Left renal pelvis (tissue), 4 donors: ENCODE results near the gene TTC36. TPM values are rescaled to one million over a fixed set of nuclear protein-coding genes. Genes with fewer than 3 reads are reported as not detected.
"Not testable (repeated sequence)": the region's sequence is repeated elsewhere in the genome, so short reads cannot be mapped to it uniquely, and the experiment has no call there.

ENCODE experiments used
- DNase-seq, 4 donors: peaks; one replicate each; pipeline ENCODE4 v3.0.0-alpha.2; 2013; ENCODE audit warnings: low read depth in 4 of 4, low spot score in 3 of 4
- polyA plus RNA-seq, 4 donors: library from polyadenylated mRNA; unstranded; fragments of 120-200 nt; gene quantifications; one replicate each; pipeline ENCODE4 v1.2.1, GENCODE V29; 2013; ENCODE audit not compliant: insufficient read length in 4 of 4

The TTC36 gene
- polyA plus RNA-seq, 4 donors, result 0.36 to 2.3 (median 0.92) TPM

DNA sequence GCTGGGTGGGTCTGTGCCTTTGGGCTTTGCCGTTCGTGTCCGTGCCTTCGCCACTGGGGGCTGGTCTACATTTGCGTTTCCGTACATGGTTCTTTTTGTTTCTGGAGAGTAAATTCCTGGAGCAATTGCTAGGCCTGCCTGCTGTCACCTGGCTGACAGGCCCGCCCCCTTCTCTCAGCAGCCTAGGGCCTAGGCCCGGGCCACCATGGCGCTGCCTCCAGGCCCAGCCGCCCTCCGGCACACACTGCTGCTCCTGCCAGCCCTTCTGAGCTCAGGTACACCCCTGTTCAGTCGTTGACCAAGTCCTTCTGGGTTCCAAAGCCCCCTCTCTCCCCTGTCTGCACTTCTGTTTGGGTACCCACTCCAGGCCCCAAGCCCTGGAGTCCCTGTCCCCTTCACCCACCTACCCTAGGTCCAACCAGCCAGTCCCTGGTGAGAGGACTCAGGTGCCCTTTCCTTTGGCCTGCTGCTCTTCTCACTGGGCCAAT lies 4.4 kb downstream of the TTC36 start:
- DNase-seq, result no peak

DNA sequence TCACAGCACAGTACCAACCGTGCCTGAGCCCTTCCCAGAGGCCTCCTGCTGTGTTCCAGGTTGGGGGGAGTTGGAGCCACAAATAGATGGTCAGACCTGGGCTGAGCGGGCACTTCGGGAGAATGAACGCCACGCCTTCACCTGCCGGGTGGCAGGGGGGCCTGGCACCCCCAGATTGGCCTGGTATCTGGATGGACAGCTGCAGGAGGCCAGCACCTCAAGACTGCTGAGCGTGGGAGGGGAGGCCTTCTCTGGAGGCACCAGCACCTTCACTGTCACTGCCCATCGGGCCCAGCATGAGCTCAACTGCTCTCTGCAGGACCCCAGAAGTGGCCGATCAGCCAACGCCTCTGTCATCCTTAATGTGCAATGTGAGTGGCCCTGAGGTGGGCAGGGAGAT lies 4.8 kb downstream of the TTC36 start:
- no peak for DNase-seq

DNA sequence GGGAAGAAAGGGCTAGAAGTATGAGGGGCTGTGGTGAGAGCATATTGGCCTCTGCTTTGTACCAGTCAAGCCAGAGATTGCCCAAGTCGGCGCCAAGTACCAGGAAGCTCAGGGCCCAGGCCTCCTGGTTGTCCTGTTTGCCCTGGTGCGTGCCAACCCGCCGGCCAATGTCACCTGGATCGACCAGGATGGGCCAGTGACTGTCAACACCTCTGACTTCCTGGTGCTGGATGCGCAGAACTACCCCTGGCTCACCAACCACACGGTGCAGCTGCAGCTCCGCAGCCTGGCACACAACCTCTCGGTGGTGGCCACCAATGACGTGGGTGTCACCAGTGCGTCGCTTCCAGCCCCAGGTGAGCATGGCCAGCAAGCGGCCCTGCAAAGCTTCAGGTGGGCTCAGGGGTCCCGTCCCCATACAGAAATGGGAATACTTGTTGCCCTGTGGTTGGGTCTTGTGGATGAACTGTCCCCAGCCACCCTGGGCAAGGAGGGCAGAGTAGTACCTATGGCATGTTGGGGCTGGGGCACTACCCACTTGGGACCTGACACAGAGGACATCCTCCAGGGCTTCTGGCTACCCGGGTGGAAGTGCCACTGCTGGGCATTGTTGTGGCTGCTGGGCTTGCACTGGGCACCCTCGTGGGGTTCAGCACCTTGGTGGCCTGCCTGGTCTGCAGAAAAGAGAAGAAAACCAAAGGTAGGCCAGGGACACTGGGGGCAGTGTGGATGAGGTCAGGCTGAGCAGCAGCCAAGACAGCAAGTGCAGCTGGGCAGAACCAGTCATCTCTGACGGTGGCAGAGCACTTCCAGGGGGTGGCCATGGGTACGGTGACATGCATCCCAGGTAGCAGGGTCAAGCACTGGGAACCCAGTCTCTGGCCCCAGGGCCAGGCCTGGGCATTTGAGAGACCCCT lies 5.8 kb downstream of the TTC36 start:
- DNase-seq, result no peak

DNA sequence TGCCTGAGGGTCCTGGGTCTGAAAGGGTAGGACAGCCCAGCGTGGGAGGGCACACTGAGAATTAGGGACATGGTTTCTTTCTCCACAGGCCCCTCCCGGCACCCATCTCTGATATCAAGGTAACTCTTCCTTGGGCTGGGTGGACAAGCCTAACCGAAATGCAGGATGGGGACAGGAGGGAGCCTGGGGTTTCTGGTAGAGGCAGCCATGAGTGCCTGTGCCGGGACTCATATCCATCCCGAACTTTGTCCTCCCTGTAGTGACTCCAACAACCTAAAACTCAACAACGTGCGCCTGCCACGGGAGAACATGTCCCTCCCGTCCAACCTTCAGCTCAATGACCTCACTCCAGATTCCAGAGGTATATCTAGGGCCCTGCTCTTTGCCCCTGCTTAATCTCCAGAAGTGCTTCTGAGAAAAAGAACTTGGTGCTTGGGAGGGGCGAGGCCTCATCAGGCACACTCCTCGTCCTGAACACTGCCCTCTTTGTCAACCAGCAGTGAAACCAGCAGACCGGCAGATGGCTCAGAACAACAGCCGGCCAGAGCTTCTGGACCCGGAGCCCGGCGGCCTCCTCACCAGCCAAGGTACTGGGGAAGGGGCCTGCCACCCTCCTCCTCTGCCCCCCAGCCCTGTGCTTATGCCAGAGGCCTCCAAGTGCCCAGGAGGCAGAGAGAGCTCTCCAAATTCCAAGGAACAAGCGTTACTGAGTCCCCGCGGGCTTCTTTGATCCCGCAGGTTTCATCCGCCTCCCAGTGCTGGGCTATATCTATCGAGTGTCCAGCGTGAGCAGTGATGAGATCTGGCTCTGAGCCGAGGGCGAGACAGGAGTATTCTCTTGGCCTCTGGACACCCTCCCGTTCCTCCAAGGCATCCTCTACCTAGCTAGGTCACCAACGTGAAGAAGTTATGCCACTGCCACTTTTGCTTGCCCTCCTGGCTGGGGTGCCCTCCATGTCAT lies 6.8 kb downstream of the TTC36 start:
- DNase-seq, result no peak

DNA sequence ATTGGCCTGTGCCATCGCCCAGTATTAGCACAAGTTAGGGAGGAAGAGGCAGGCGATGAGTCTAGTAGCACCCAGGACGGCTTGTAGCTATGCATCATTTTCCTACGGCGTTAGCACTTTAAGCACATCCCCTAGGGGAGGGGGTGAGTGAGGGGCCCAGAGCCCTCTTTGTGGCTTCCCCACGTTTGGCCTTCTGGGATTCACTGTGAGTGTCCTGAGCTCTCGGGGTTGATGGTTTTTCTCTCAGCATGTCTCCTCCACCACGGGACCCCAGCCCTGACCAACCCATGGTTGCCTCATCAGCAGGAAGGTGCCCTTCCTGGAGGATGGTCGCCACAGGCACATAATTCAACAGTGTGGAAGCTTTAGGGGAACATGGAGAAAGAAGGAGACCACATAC lies 8.0 kb downstream of the TTC36 start:
- no peak for DNase-seq

DNA sequence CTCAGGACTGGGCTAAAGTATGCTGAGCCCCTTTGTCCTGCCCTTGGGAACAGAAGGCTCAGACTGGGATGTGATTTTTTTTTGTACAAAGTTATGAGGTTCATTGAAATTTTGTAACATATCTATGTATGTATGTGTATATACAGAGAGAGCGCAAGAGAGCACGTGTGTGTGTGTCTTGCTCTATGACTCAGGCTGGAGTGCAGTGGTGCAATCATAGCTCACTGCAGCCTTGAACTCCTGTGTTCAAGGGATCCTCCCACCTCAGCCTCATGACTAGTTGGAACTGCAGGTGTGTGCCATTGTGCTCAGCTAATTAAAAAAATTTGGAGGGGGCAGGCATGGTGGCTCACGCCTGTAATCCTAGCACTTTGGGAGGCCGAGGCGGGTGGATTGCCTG lies 9.5 kb downstream of the TTC36 start:
- no peak for DNase-seq

DNA sequence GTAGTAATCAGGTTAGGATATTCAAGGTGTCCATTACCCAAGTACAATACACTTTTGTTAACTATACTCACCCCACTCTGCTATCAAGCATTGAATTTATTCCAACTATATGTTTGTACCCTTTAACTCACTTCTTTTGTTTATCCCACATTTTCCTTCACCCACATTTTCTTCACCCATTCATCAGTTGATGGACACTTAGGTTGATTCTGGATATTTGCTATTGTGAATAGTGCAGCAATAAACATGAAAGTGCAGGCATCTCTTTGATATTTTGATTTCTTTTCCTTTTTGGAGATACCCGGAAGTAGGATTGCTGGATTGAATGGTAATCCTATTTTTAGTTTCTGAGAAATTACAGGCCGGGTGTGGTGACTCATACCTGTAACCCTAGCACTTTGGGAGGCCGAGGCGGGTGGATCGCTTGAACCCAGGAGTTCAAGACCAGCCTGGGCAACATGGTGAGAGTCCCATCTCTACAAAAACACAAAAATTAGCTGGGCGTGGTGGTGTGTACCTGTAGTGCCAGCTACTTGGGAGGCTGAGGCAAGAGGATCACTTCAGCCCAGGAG lies 10.2 kb downstream of the TTC36 start:
- no peak for DNase-seq

DNA sequence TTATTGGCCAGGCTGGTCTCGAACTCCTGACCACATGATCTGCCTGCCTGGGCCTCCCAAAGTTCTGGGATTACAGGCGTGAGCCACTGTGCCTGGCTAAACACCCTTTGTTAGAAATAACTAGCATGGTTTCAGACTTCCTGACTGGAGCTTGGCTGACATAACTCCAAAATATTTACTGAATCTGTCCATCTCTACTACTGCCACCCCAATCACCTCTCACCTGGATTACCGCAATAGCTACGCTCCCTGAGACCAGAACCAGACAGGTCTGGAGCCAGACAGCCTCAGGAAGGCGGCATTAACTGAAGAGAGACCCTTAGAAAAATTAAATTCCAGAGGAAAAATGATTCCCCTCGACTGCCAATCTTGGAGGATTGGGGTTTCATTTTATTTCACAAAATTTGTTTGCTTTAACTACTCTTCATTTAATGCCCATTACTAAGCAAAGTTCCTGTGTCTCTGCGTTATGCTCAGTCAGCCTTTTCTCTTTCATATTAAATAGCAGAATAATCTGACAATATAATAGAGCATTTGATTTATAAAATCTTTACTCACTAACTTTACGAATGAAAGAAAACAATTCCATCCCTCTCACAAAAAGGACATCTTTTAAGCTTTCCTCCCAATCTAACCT lies 16.9 kb downstream of the TTC36 start:
- DNase-seq, result no peak

DNA sequence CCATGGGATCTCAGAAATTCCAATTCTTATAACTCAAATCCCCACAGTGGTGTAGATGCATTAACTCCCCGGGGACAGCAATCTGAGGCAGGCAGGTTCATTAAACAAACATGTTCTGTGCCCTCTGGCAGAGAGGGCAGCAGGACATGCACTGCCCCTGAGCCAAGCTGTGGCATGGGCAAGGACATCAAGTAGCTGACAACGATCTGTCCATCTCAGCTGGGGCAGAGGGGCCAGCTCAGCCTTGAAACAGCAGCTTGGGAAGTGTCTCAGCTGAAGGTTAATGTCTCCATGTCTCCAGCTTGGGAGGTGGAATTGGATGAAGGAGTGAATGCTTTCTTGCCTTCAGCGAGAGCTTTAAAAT lies 17.4 kb downstream of the TTC36 start:
- DNase-seq, result no peak

DNA sequence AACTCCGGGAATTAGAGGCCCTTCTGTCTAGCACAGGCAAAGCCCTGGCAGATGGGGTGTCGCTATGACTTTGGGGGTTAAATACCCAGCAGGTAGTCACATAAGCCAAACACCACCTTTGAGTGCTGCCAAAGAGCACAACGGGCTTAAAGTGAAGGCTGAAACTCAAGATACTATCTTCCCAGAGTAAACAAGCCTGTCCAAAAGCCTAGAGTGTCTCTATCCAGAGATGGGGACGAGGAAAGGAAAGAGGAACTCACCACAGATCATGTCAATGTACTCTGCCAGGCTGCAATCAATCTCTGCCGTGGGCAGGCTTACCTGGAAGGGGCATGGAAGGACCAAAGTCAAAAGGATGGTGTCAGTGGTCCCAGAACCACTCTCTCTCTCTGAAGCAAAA lies 18.3 kb downstream of the TTC36 start:
- DNase-seq, result no peak

DNA sequence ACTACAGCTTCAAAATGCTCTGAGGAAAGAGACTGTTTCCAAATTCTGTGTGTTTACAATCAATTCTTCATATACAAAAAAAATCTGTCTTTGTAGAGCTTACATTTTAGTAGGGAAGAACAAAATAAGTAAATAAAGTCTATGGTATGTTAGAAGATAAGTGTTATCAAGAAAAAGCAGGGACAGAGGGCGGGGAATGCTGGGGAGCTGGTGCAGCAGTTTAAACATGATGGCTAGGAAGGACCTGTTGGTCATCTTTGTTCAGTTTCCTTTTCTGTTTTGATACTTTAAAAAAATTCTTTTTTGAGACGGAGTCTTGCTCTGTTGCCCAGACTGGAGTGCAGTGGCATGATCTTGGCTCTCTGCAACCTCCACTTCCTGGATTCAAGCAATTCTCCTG lies 19.9 kb downstream of the TTC36 start:
- DNase-seq, result no peak

DNA sequence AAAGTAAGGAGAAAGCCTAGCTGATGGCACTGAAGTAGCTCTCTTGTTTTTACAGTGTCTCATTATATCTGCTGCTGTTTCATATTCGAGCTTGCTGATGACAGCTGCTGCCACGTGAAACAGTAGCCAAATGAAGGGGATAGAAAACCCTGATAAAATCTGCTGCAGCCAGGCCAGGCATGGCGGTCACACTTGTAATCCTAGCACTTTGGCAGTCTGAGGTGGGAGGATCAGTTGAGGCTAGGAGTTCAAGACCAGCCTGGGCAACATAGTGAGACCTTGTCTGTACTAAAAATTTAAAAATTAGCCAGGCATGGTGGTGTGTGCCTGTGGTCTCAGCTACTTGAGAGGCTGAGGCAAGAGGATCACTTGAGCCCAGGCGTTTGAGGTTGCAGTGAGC lies 25.1 kb downstream of the TTC36 start:
- no peak for DNase-seq

DNA sequence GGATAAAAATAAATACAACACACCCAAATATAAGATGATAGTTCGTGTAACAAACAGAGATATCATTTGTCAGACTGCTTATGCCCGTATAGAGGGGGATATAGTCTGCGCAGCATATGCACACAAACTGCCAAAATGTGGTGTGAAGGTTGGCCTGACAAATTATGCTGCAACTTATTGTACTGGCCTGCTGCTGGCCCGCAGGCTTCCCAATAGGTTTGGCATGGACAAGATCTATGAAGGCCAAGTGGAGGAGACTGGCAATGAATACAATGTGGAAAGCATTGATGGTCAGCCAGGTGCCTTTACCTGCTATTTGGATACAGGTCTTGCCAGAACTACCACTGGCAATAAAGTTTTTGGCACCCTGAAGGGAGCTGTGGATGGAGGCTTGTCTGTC lies 33.5 kb downstream of the TTC36 start:
- DNase-seq, result no peak

DNA sequence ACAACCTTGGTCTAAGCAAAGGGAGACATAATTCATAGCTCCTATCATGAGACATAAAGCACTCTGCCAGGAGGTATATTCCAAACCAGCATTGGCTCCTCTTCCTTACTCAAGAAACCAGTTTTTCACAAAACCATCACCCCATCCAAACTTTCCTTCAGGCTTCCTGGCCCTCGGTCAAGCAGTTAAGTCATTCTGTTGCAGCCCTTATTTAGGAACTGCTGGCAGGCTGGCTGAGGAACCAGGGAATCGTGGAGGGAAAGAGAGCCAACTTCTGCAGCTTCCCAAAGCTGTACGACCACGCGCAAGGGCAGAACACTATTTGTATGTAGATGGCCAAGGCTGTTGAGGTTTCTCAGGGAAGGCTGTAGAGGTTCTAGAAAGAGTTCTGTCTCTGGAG lies 37.8 kb downstream of the TTC36 start:
- no peak for DNase-seq

DNA sequence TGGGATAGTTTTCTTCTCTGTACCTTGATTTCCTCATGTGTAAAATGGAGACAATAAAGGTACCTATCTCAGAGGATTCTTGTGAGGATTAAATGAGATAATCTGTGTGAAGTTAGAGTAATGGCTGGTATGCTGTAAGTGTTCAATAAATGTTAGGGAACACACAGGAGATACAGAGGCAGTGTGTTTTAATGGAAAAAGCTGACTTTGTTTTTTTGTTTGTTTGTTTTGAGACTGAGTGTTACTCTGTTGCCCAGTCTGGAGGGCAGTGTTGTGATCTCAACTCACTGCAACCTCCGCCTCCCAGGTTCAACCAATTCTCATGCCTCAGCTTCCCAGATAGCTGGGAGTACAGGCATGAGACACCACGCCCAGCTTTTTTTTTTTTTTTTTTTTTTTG lies 42.4 kb downstream of the TTC36 start:
- DNase-seq, result no peak

DNA sequence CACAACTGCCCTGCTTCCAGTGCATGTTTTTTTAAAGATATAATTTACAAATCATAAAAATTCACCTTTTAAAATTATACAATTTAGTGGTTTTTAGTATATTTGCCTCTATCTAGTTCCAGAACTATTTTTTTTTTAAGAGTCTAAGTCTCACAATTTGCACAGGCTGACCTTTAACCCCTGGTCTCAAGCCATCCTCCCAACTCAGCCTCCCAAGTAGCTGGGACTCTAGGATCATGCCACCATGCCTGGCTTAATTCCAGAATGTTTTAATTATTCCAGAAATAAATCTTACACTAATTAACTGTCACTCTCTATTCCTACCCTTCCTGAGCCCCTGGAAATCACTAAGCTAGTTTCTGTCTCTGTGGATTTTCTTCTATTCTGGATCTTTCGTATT lies 43.5 kb downstream of the TTC36 start:
- DNase-seq, result no peak

DNA sequence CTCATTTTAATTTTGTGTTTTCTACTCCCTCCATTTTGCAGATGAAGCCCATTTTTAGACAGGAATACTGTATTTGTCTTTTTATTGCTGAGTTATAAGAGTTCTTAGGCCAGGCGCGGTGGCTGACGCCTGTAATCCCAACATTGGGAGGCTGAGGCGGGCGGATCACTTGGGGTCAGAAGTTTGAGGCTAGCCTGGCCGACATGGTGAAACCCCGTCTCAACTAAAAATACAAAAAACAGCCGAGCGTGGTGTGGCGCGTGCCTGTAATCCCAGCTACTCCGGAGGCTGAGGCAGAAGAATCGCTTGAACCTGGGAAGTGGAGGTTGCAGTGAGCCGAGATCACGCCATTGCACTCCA lies 44.4 kb downstream of the TTC36 start:
- DNase-seq, result not testable (repeated sequence)

DNA sequence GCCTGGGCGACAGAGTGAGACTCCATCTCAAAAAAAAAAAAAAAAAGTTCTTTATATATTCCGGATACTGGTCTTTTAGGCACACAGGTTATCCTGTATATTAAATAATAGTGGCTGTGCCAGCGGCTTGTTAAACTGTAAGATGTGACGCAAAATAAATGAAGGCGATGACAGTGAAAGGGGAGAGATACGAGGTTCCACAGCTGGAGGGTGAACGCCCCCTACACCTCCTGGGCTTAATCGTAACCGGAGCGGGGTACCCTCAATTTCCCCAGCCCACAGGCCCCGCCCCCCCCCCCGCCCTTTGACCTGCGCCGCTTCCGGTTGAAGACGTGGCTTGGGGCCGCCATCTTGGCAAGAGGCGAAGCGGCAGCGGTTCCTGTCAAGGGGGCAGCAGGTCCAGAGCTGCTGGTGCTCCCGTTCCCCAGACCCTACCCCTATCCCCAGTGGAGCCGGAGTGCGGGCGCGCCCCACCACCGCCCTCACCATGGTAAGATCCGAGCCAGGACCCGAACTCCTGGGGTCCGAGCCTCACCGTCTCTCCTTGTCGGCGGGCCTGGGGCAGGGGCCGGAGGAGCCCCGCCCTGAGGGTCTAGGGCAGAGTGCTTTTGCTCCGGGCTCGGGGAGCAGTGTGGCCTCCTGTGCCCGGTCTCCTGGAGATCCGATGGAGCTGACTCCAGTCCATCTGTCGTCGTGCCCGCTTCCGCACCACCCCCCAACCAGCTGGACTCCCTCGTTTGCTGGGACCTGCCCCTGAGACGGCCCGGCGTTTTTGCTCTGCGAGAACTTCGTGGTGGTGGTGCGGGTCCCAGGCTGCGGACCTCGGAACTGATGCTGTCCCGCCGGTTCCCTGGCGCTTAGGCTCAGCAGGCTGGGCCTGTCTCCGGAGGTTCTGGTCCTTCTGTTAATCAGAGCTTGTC lies 45.0 kb downstream of the TTC36 start, which contains the start of gene ARCN1:
Gene ARCN1, plus strand, starts transcription at position 349 of the 920 bp plus-strand sequence. Its CDS starts 139 bp downstream, at position 488.
- peak; percentile 67 to 72 (median 68) for DNase-seq

DNA sequence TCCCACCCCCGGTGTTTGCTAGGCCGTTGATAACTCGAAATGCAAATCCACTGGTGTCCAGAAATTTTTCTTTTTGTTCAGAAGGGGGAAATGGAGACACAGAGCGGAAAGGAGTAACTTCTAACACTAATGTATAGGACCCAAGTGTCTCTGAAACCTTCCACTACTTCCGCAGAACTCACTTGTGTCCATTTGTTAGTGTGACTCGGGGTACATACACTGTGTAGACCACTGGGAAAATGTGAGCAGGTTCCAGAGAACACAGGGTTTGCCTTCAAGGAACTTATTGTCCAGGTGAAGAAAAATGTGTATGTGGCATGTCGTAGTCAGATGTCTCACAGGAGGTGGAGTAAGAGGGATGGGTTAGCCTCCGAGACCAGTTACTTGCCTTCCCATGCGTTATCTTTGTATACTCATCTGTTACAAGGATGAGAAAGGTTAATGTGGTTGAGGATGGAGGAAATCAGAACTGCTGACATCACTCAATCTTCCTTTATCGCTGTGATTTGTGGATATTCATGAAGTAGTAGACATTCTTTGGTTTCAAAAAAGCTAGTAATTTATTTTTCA lies 45.8 kb downstream of the TTC36 start:
- DNase-seq, result no peak
